Heart right ventricle (tissue), 16 donors: Measurements from ENCODE around the gene CFTR. TPM values are rescaled to one million over a fixed set of nuclear protein-coding genes. Genes with fewer than 3 reads are reported as not detected.

Experiments
- ATAC-seq, 8 donors: fragments of 200-7000 bp; cut with Tn5 transposase; one replicate each; pipeline ENCODE4 v1.9.1; 2020; ENCODE audit warnings: mild to moderate bottlenecking in 8 of 8, moderate library complexity in 8 of 8, moderate number of reproducible peaks in 1 of 8
- DNase-seq, 2 donors: peaks; one replicate each; pipeline ENCODE4 v3.0.0-alpha.2; 2020
- H3K27ac ChIP-seq, 10 donors: fragments of 200-600 bp; sonication (generic) in 2 of 10; one replicate each; pipeline versions ENCODE4 v1.5.0 to v1.8.0; 2020 to 2022; ENCODE audit warnings: mild to moderate bottlenecking in 3 of 10
- H3K27me3 ChIP-seq, 7 donors: fragments of 200-600 bp; one replicate each; pipeline ENCODE4 v1.8.0; 2021 to 2022; ENCODE audit warnings: mild to moderate bottlenecking in 2 of 7
- H3K36me3 ChIP-seq, 9 donors: fragments of 200-600 bp; sonication (generic) in 1 of 9; one replicate each; pipeline versions ENCODE4 v1.5.0 to v1.8.0; 2020 to 2022; ENCODE audit warnings: mild to moderate bottlenecking in 2 of 9
- H3K4me1 ChIP-seq, 9 donors: fragments of 200-600 bp; sonication (generic) in 1 of 9; one replicate each; pipeline versions ENCODE4 v1.5.0 to v1.8.0; 2020 to 2022; ENCODE audit warnings: mild to moderate bottlenecking in 4 of 9
- H3K4me3 ChIP-seq, 10 donors: fragments of 200-600 bp; sonication (generic) in 2 of 10; one replicate each; pipeline versions ENCODE4 v1.5.0 to v1.8.0; 2020 to 2022; ENCODE audit warnings: mild to moderate bottlenecking in 7 of 10, moderate library complexity in 2 of 10
- H3K9me3 ChIP-seq, 11 donors: fragments of 200-600 bp in 10 of 11; sonication (generic) in 2 of 11; one replicate each; pipeline versions ENCODE4 v1.5.0 to v1.8.0; 2013 to 2022; ENCODE audit warnings: mild to moderate bottlenecking in 2 of 11, control low read depth in 1 of 11, moderate library complexity in 1 of 11
- CTCF ChIP-seq, 9 donors: fragments of 200-600 bp; sonication (generic) in 2 of 9; IDR thresholded peaks; one replicate each; pipeline versions ENCODE4 v1.5.0 to v1.8.0; 2021 to 2022; ENCODE audit warnings: antibody characterized with exemption in 9 of 9, mild to moderate bottlenecking in 5 of 9, moderate library complexity in 1 of 9
- WGBS, 2 donors: extraction: QIAGEN DNeasy Blood & Tissue Kit; methylation state at CpG; one replicate each; pipeline ENCODE4 v1.1.7; 2013; ENCODE audit warnings: inconsistent platforms in 1 of 2; 5-methylcytosine and 5-hydroxymethylcytosine counted together
- intact Hi-C, 10 donors: fragments of 100-400 bp; cut with DNase I; formaldehyde crosslinking; loops; one replicate each; pipeline versions ENCODE4 v1.11.1 to v1.14.2; 2022
- long read RNA-seq, 3 donors: library from polyadenylated mRNA; unstranded; transcript quantifications; one replicate each; pipeline ENCODE4 v2.0.0, GENCODE V29; 2020 to 2021
- polyA plus RNA-seq, 2 donors: library from polyadenylated mRNA; stranded (reverse); fragments of 200-250 nt; gene quantifications; one replicate each; pipeline ENCODE4 v1.2.3, GENCODE V29; 2013
- total RNA-seq, 10 donors: library from RNA; stranded (reverse); fragmentation: NEBNext Ultra II Directional in 3 of 10; extraction: Animal tissue kit (Norgen Biotek cat#: 25700) in 3 of 10; gene quantifications; one replicate each; pipeline versions ENCODE4 v1.2.1 to v1.2.4, GENCODE V29; 2021 to 2023
- donor health status: Arrhythmogenic right ventricular cardiomyopathy.
- donor health status: ischemic (EF 13 %, LVEDD 7.1; RV severe dilation, severe dysfunction).
- donor health status: healthy with polysubstance abuse.
- donor health status: DM: no; HTN: yes; CAD: no.
- donor health status: DM: no; HTN: no; CAD: no.
- donor health status: ischemic (EF 25% LVEDD 6.9; RV normal size, moderate dysfunction).
- donor health status: ischemic (EF 25% LVEDD 5.7; RV mildly dilated, moderate dysfunction).
- donor health status: healthy.
- donor health status: DM: yes; HTN: yes; CAD: no.
- donor health status: Ischemic cardiomyopathy.
- donor health status: ischemic (EF 35%, LVEDD 5.7; RV mildly dilated, moderate dysfunction).
- donor health status: nonischemic (EF 11% LVEDD 7.7; RV severe dilation, severe dysfunction).
- donor health status: DM: yes; HTN: yes; CAD: no.
- donor health status: PGD.
- donor health status: ischemic (EF 29% LVEDD 5.4; RV normal size, mild dysfunction).
- donor health status: nonischemic (EF 23%, LVEDD 6.1; RV moderate dilation, normal function).

CFTR gene
- total RNA-seq (under 1 TPM in 8 of 10 donors, not detected in 2; 0.06 to 0.95 (median 0.31) TPM), polyA plus RNA-seq (under 1 TPM; 0.09 to 0.22 TPM)
- long read RNA-seq, donor 1, partial matches to known transcripts = 0 of 1 reads
- long read RNA-seq, donor 1, other reads (novel, unspliced or antisense) = 1 of 1 reads
- long read RNA-seq, donor 2 = 0 reads
- long read RNA-seq, donor 3, partial matches to known transcripts = 0 of 2 reads
- long read RNA-seq, donor 3, other reads (novel, unspliced or antisense) = 2 of 2 reads

GRCh38 chr7:117479225-117480054, at the start of gene CFTR:
TSS of gene CFTR (plus strand) at chr7:117480025. CDS start at chr7:117480095, 70 bp downstream.
- TF ChIP-seq CTCF (IDR thresholded peaks at IDR 0.05) = no peak
- Histone ChIP-seq H3K27me3 (peaks cover 5 to 39% (median 35%) of the 10 kb centered on the region in 7 donors), H3K36me3 (no peaks in the 10 kb centered on the region), H3K9me3 (no peaks in the 10 kb centered on the region), H3K4me3 (peak within 1 kb of the TSS in 8 of 10 donors; percentile 19 to 45 (median 29)), H3K4me1 (peaks cover 0 to 9% (median 0%) of the 10 kb centered on the region in 9 donors), H3K27ac (no peak within 1 kb of the TSS)
- 6 to 7% methylated on average over 45 of the region's 45 CpGs for WGBS, 2 donors
- peak in 4 of 8 donors; percentile 28 to 68 (median 38) for ATAC-seq
- DNase-seq = peak in 1 of 2 donors; percentile 2
- intact Hi-C loops = loop anchor here in 1 of 10 donors (10.0 kb wide), 1 partner anchor 195 kb away; no protein-coding TSS in a partner anchor

GRCh38 chr7:117435475-117436043, 44.3 kb upstream of the CFTR start:
- DNase-seq (no peak), ATAC-seq (no peak)
- 67 to 72% methylated on average over 2 of the region's 2 CpGs for WGBS, 2 donors

GRCh38 chr7:117444646-117445045, 35.2 kb upstream of the CFTR start:
- Histone ChIP-seq H3K4me1 (no peaks in the 10 kb centered on the region), H3K27me3 (no peaks in the 10 kb centered on the region), H3K36me3 (no peaks in the 10 kb centered on the region), H3K9me3 (peaks cover 0 to 5% (median 0%) of the 10 kb centered on the region in 11 donors), H3K27ac (no peak overlapping the region), H3K4me3 (no peak overlapping the region)
- ATAC-seq (no peak), DNase-seq (no peak)
- TF ChIP-seq CTCF (IDR thresholded peaks at IDR 0.05) = no peak
- intact Hi-C loops = no loop called here
- WGBS, 2 donors = 61 to 70% methylated on average over 1 of the region's 1 CpG

More at GRCh38 chr7:117435475-117436043, 44.3 kb upstream of the CFTR start:
- Histone ChIP-seq H3K27ac (no peak overlapping the region), H3K9me3 (no peaks in the 10 kb centered on the region), H3K4me1 (no peaks in the 10 kb centered on the region), H3K4me3 (no peak overlapping the region), H3K27me3 (no peaks in the 10 kb centered on the region), H3K36me3 (no peaks in the 10 kb centered on the region)
- intact Hi-C loops = no loop called here
- no peak for TF ChIP-seq CTCF (IDR thresholded peaks at IDR 0.05)

GRCh38 chr7:117445206-117445605, 34.6 kb upstream of the CFTR start:
- no peak for DNase-seq
- no peaks in the 10 kb centered on the region for H3K27me3 ChIP-seq
- no peak for ATAC-seq
- H3K9me3 ChIP-seq = peaks cover 0 to 10% (median 3%) of the 10 kb centered on the region in 11 donors
- 80% methylated on average over 1 of the region's 1 CpG for WGBS, 2 donors
- intact Hi-C loops = no loop called here
- no peak overlapping the region for H3K27ac ChIP-seq
- H3K4me3 ChIP-seq = no peak overlapping the region
- H3K4me1 ChIP-seq = no peaks in the 10 kb centered on the region
- H3K36me3 ChIP-seq = no peaks in the 10 kb centered on the region
- TF ChIP-seq CTCF (IDR thresholded peaks at IDR 0.05) = no peak
